IMR-90 (cell line): Measurements from ENCODE around the gene ASB1. TPM values are rescaled to one million over a fixed set of nuclear protein-coding genes. Genes with fewer than 3 reads are reported as not detected.
A peak's percentile ranks its signal among the peaks of the same experiment; 100 is the strongest.

ENCODE experiments used
- ATAC-seq: fragments of 200-7000 bp; cut with Tn5 transposase; 2 replicates; pipeline ENCODE4 v1.9.1; 2020; ENCODE audit warnings: low read depth, mild to moderate bottlenecking, moderate library complexity
- BruUV-seq: library from RNA; stranded (reverse); fragments of 400-500 nt; replicated peaks from 2 replicates; lab custom pipeline; 2021; lab: Mats Ljungman, UMichigan
- CTCF ChIA-PET: fragments of 300-600 bp; formaldehyde crosslinking; extraction: SDS; loops from one replicate; lab custom pipeline; 2021; ENCODE audit warnings: antibody characterized with exemption; lab: Yijun Ruan, JAX
- POLR2A ChIA-PET: fragments of 300-600 bp; sonication (Branson Sonifier 250); formaldehyde crosslinking; loops from one replicate; lab custom pipeline; 2022; ENCODE audit warnings: antibody characterized with exemption; ENCODE audit not compliant: unreplicated experiment; lab: Charles Lee
- DNase-seq: peaks from one replicate; pipeline ENCODE4 v3.0.0; 2013
- H2AFZ ChIP-seq: replicated peaks from 2 replicates; pipeline ENCODE3; 2013; ENCODE audit warnings: low read length, mild to moderate bottlenecking; ENCODE audit not compliant: poor library complexity
- H2AK5ac ChIP-seq: 2 replicates; pipeline ENCODE4 v1.6.1; 2013; ENCODE audit warnings: low read depth, low read length, inconsistent platforms
- H2AK9ac ChIP-seq: replicated peaks from 2 replicates; pipeline ENCODE3; 2013; ENCODE audit warnings: mild to moderate bottlenecking, low read depth, low read length, moderate library complexity; ENCODE audit not compliant: poor library complexity
- H2BK120ac ChIP-seq: 2 replicates; pipeline ENCODE4 v1.6.1; 2013; ENCODE audit warnings: low read depth, low read length, inconsistent platforms
- H2BK15ac ChIP-seq: 3 replicates; pipeline ENCODE4 v1.6.1; 2013; ENCODE audit warnings: low read depth, low read length, inconsistent platforms
- H2BK20ac ChIP-seq: 2 replicates; pipeline ENCODE4 v1.6.1; 2013; ENCODE audit warnings: low read depth, mild to moderate bottlenecking, inconsistent platforms, low read length, moderate library complexity
- H2BK5ac ChIP-seq: 2 replicates; pipeline ENCODE4 v1.6.1; 2013; ENCODE audit warnings: mild to moderate bottlenecking, low read depth, low read length, inconsistent platforms; ENCODE audit not compliant: poor library complexity, severe bottlenecking
- H3K14ac ChIP-seq: replicated peaks from 2 replicates; pipeline ENCODE4 v1.6.1; 2013; ENCODE audit warnings: low read depth, low read length, inconsistent platforms
- H3K18ac ChIP-seq: 2 replicates; pipeline ENCODE4 v1.6.1; 2013; ENCODE audit warnings: low read depth, low read length, control low read depth
- H3K23ac ChIP-seq: 2 replicates; pipeline ENCODE4 v1.6.1; 2013; ENCODE audit warnings: low read depth, low read length, inconsistent platforms
- H3K27ac ChIP-seq: 2 replicates; pipeline ENCODE4 v1.5.1; 2013; ENCODE audit warnings: mild to moderate bottlenecking, control low read depth, low read length; ENCODE audit not compliant: insufficient read depth
- H3K27me3 ChIP-seq: 2 replicates; pipeline ENCODE4 v1.6.1; 2013; ENCODE audit warnings: low read length; ENCODE audit not compliant: control insufficient read depth, insufficient read depth
- H3K36me3 ChIP-seq: 2 replicates; pipeline ENCODE4 v1.6.1; 2013; ENCODE audit warnings: low read length, mixed read lengths; ENCODE audit not compliant: control insufficient read depth, insufficient read depth
- H3K4ac ChIP-seq: 2 replicates; pipeline ENCODE4 v1.6.1; 2013; ENCODE audit warnings: low read depth, low read length, inconsistent platforms
- H3K4me1 ChIP-seq: 2 replicates; pipeline ENCODE4 v1.6.1; 2013; ENCODE audit warnings: low read length, mixed read lengths; ENCODE audit not compliant: control insufficient read depth, insufficient read depth
- H3K4me2 ChIP-seq: 2 replicates; pipeline ENCODE4 v1.6.1; 2013; ENCODE audit warnings: low read depth, mild to moderate bottlenecking, control low read depth, low read length, moderate library complexity
- H3K4me3 ChIP-seq: 2 replicates; pipeline ENCODE4 v1.5.1; 2013; ENCODE audit warnings: low read depth, mild to moderate bottlenecking, control low read depth, low read length, moderate library complexity; ENCODE audit not compliant: insufficient read depth
- H3K56ac ChIP-seq: 2 replicates; pipeline ENCODE4 v1.6.1; 2013; ENCODE audit warnings: low read length, inconsistent platforms; ENCODE audit not compliant: insufficient read depth; ENCODE audit errors: extremely low read depth
- H3K79me1 ChIP-seq, 2 experiments: 2 replicates each; pipeline ENCODE4 v1.6.1; 2013; ENCODE audit warnings: low read length in 2 of 2, inconsistent platforms in 1 of 2, low read depth in 1 of 2
- H3K9ac ChIP-seq: 2 replicates; pipeline ENCODE4 v1.6.1; 2013; ENCODE audit warnings: low read depth, low read length, control low read depth
- H3K9me1 ChIP-seq: 2 replicates; pipeline ENCODE4 v1.6.1; 2013; ENCODE audit warnings: low read length, inconsistent platforms; ENCODE audit not compliant: insufficient read depth
- H3K9me3 ChIP-seq: 2 replicates; pipeline ENCODE4 v1.6.1; 2013; ENCODE audit warnings: low read length; ENCODE audit not compliant: control insufficient read depth, insufficient read depth
- H4K20me1 ChIP-seq: 2 replicates; pipeline ENCODE4 v1.6.1; 2013; ENCODE audit warnings: low read length, inconsistent platforms; ENCODE audit not compliant: insufficient read depth
- H4K5ac ChIP-seq: 2 replicates; pipeline ENCODE4 v1.6.1; 2013; ENCODE audit warnings: mild to moderate bottlenecking, low read depth, low read length, control low read depth
- H4K8ac ChIP-seq, 2 experiments: 2 replicates each; pipeline ENCODE4 v1.6.1; 2013; ENCODE audit warnings: low read depth in 2 of 2, low read length in 2 of 2, control low read depth in 1 of 2, inconsistent platforms in 1 of 2
- H4K91ac ChIP-seq: 2 replicates; pipeline ENCODE4 v1.6.1; 2013; ENCODE audit warnings: low read depth, low read length, inconsistent platforms; ENCODE audit not compliant: insufficient read depth
- CEBPB ChIP-seq: IDR thresholded peaks from 2 replicates; pipeline ENCODE4 v1.6.1; 2012; ENCODE audit warnings: low read depth, low read length, improper control_type of control experiment
- CHD1 ChIP-seq: IDR thresholded peaks from 2 replicates; pipeline ENCODE4 v1.6.1; 2012; ENCODE audit warnings: low read depth, low read length, improper control_type of control experiment
- ELK1 ChIP-seq: fragments of 150-350 bp; IDR thresholded peaks from 2 replicates; pipeline ENCODE4 v1.6.1; 2016; ENCODE audit warnings: low read depth, mild to moderate bottlenecking, low read length, moderate library complexity, borderline replicate concordance
- FOS ChIP-seq: fragments of 150-350 bp; IDR thresholded peaks from 2 replicates; pipeline ENCODE4 v1.6.1; 2016; ENCODE audit warnings: low read depth, low read length
- SMC3 ChIP-seq: fragments of 150-350 bp; IDR thresholded peaks from 2 replicates; pipeline ENCODE4 v1.6.1; 2016; ENCODE audit warnings: low read depth, mild to moderate bottlenecking, antibody characterized with exemption, low read length, moderate library complexity
- USF2 ChIP-seq: fragments of 150-350 bp; IDR thresholded peaks from 2 replicates; pipeline ENCODE4 v1.6.1; 2017; ENCODE audit warnings: mild to moderate bottlenecking, antibody characterized with exemption, low read length, low read depth
- WGBS, 2 experiments: methylation state at CpG; one replicate each; pipeline versions ENCODE4 v1.1.5 to v1.1.7; 2013; ENCODE audit warnings: missing lambda C conversion rate in 2 of 2; ENCODE audit not compliant: insufficient read length in 1 of 2; ENCODE audit errors: extremely low coverage in 2 of 2; 5-methylcytosine and 5-hydroxymethylcytosine counted together
- dilution Hi-C: fragments of 300-500 bp; cut with HindIII; formaldehyde crosslinking; loops from one replicate; pipeline ENCODE4 v1.14.3; 2018; ENCODE audit warnings: low sequenced_read_pairs; ENCODE audit not compliant: unreplicated experiment
- in situ Hi-C: fragments of 300-500 bp; cut with MboI; formaldehyde crosslinking; loops from 3 replicates; pipeline ENCODE4 v1.14.3; 2019; ENCODE audit warnings: low sequenced_read_pairs, inconsistent platforms, mixed read lengths
- intact Hi-C: fragments of 100-400 bp; cut with micrococcal nuclease; formaldehyde crosslinking; loops from 2 replicates; pipeline ENCODE4 v1.10.0; 2022
- polyA plus RNA-seq, 3 experiments: library from polyadenylated mRNA; depleted of rRNA; stranded (reverse); fragments of >200 nt; gene quantifications; 2 replicates each; pipeline ENCODE4 v1.2.3, GENCODE V29; 2012; ENCODE audit warnings: low replicate concordance in 1 of 3
- total RNA-seq: library from RNA; depleted of rRNA; stranded (reverse); fragments of >200 nt; gene quantifications from 2 replicates; pipeline ENCODE4 v1.2.3, GENCODE V29; 2012

The ASB1 gene
- total and polyA plus RNA-seq, 2 of the 4 experiments (the other 2 are of a cell fraction) = 23.5 to 37.3 TPM

GRCh38 chr2:238404406-238405216 is 22.1 kb upstream of the ASB1 start:
- no peak overlapping the region for H3K4ac ChIP-seq
- no peak overlapping the region for H3K23ac ChIP-seq
- no peaks in the 10 kb centered on the region for H4K20me1 ChIP-seq
- no peak overlapping the region for H4K5ac ChIP-seq
- WGBS, 2 experiments = 86% methylated on average over 15 of the region's 19 CpGs; no CpG with 5 or more reads in 1 of the 2 experiments
- H3K4me2 ChIP-seq = no peak overlapping the region
- DNase-seq = no peak
- ATAC-seq = no peak
- no peaks in the 10 kb centered on the region for H3K9me3 ChIP-seq
- ChIA-PET POLR2A (interaction anchor here (0.5 kb wide), 1 partner anchor 23 kb away, joined by 4 read pairs; no protein-coding TSS in a partner anchor), CTCF (no interaction called here)
- no peaks in the 10 kb centered on the region for H3K4me1 ChIP-seq
- peaks cover 8% of the 10 kb centered on the region; the same call in 1 of the 2 replicates for H3K36me3 ChIP-seq
- no peak overlapping the region for H3K14ac ChIP-seq
- no peak overlapping the region for H2BK5ac ChIP-seq
- no peak overlapping the region for H2AK5ac ChIP-seq
- dilution Hi-C loops = no loop called here
- peaks cover 7% of the 10 kb centered on the region; the same call in 1 of the 2 replicates for H3K9me1 ChIP-seq
- H3K27ac ChIP-seq = no peak overlapping the region
- H2BK15ac ChIP-seq = no peak overlapping the region
- H3K18ac ChIP-seq = no peak overlapping the region
- H3K79me1 ChIP-seq = no peaks in the 10 kb centered on the region
- no peak overlapping the region for H3K9ac ChIP-seq
- no peak overlapping the region for H2BK120ac ChIP-seq
- H4K8ac ChIP-seq = no peak overlapping the region
- TF ChIP-seq ELK1 (no peak), FOS (no peak), USF2 (no peak), CEBPB (no peak), CHD1 (no peak), SMC3 (no peak)
- no peak overlapping the region for H4K91ac ChIP-seq
- H3K56ac ChIP-seq = no peak overlapping the region
- in situ Hi-C loops = no loop called here
- intact Hi-C loops = no loop called here
- peak overlapping the region; percentile 19 for H2AK9ac ChIP-seq
- no peaks in the 10 kb centered on the region for H3K27me3 ChIP-seq
- no TSS peak for BruUV-seq
- H2BK20ac ChIP-seq = no peak overlapping the region
- H2AFZ ChIP-seq = no peak overlapping the region
- no peak overlapping the region for H3K4me3 ChIP-seq
